Endothelial cell of umbilical vein (primary cell): ENCODE results near the gene GRIN3A. TPM values are rescaled to one million over a fixed set of nuclear protein-coding genes. Genes with fewer than 3 reads are reported as not detected.

Experiments used
- BruUV-seq: library from RNA; stranded (reverse); fragments of 400-500 nt; replicated peaks from 2 replicates; lab custom pipeline; 2021; lab: Mats Ljungman, UMichigan
- CTCF ChIA-PET: fragments of 300-600, 350-600 bp; sonication (Branson Sonifier 250); formaldehyde crosslinking; loops from one replicate; lab custom pipeline; 2021; ENCODE audit warnings: antibody characterized with exemption, inconsistent platforms; lab: Charles Lee
- POLR2A ChIA-PET: fragments of 300-600, 350-600 bp; sonication (Branson Sonifier 250); formaldehyde crosslinking; loops from one replicate; lab custom pipeline; 2021; ENCODE audit warnings: antibody characterized with exemption, inconsistent platforms; lab: Charles Lee
- DNase-seq: peaks from one replicate; pipeline ENCODE4 v3.0.0-alpha.2; 2011; ENCODE audit warnings: low read depth, low spot score
- FAIRE-seq: peaks from 2 replicates; lab custom pipeline; 2011; peaks lifted over from hg19 to GRCh38; lab: Jason Lieb, UNC
- H2AFZ ChIP-seq: 2 replicates; pipeline ENCODE4 v1.6.0; 2012; ENCODE audit warnings: low read depth, low read length, control low read depth, inconsistent platforms
- H3K27ac ChIP-seq: 2 replicates; pipeline ENCODE4 v1.5.1; 2011; ENCODE audit warnings: low read depth, mild to moderate bottlenecking, control low read depth, low read length, moderate library complexity; ENCODE audit not compliant: insufficient read depth
- H3K27me3 ChIP-seq, 2 experiments: 2 replicates each; pipeline versions ENCODE4 v1.6.0 to v1.6.1; 2011; ENCODE audit warnings: low read length in 2 of 2, mixed read lengths in 1 of 2; ENCODE audit not compliant: control insufficient read depth in 2 of 2, insufficient read depth in 2 of 2
- H3K36me3 ChIP-seq, 2 experiments: 2 replicates in 1 of 2; 3 replicates in 1 of 2; pipeline ENCODE4 v1.5.1; 2011; ENCODE audit warnings: low read length in 2 of 2, mild to moderate bottlenecking in 1 of 2, moderate library complexity in 1 of 2; ENCODE audit not compliant: control insufficient read depth in 2 of 2, insufficient read depth in 2 of 2; ENCODE audit errors: extremely low read depth in 1 of 2
- H3K4me1 ChIP-seq: 3 replicates; pipeline ENCODE4 v1.5.1; 2011; ENCODE audit warnings: mild to moderate bottlenecking, low read length; ENCODE audit not compliant: control insufficient read depth, insufficient read depth; ENCODE audit errors: extremely low read depth
- H3K4me2 ChIP-seq: 2 replicates; pipeline ENCODE4 v1.6.1; 2011; ENCODE audit warnings: low read length, control low read depth, mixed read lengths; ENCODE audit not compliant: insufficient read depth
- H3K4me3 ChIP-seq, 3 experiments: fragments of 200-600 bp in 1 of 3; sonication (generic), shearing (Covaris generic) in 1 of 3; replicated peaks in 1 of 3; 2 replicates each; pipeline ENCODE4 v1.5.1; 2011 to 2016; ENCODE audit warnings: control low read depth in 3 of 3, low read length in 3 of 3, mild to moderate bottlenecking in 2 of 3, inconsistent platforms in 1 of 3, low read depth in 1 of 3, moderate library complexity in 1 of 3; ENCODE audit not compliant: insufficient read depth in 1 of 3
- H3K79me2 ChIP-seq: 2 replicates; pipeline ENCODE4 v1.6.0; 2012; ENCODE audit warnings: low read length, inconsistent platforms; ENCODE audit not compliant: control insufficient read depth, insufficient read depth
- H3K9ac ChIP-seq: replicated peaks from 2 replicates; pipeline ENCODE3; 2011; ENCODE audit warnings: low read length, control low read depth; ENCODE audit not compliant: insufficient read depth; ENCODE audit errors: extremely low read depth
- H3K9me1 ChIP-seq: replicated peaks from 3 replicates; pipeline ENCODE4 v1.6.0; 2011; ENCODE audit warnings: mild to moderate bottlenecking, low read length; ENCODE audit not compliant: control insufficient read depth, insufficient read depth; ENCODE audit errors: extremely low read depth
- H3K9me3 ChIP-seq: replicated peaks from 2 replicates; pipeline ENCODE4 v1.5.1; 2012; ENCODE audit warnings: low read length, inconsistent platforms; ENCODE audit not compliant: control insufficient read depth, insufficient read depth
- H4K20me1 ChIP-seq: replicated peaks from 2 replicates; pipeline ENCODE3; 2011; ENCODE audit warnings: mild to moderate bottlenecking, low read length; ENCODE audit not compliant: control insufficient read depth, insufficient read depth; ENCODE audit errors: extremely low read depth
- CTCF ChIP-seq, 2 donors: IDR thresholded peaks; 1 replicate in 1 of 2; 2 replicates in 1 of 2; pipeline ENCODE4 v1.5.1; 2011; ENCODE audit warnings: low read length in 2 of 2, mild to moderate bottlenecking in 2 of 2, moderate library complexity in 2 of 2, control low read depth in 1 of 2, inconsistent platforms in 1 of 2, low read depth in 1 of 2; ENCODE audit not compliant: insufficient read depth in 1 of 2; ENCODE audit errors: extremely low read depth in 1 of 2
- EZH2 ChIP-seq: IDR thresholded peaks from 2 replicates; pipeline ENCODE4 v1.6.1; 2012; ENCODE audit warnings: borderline replicate concordance, low read depth, mild to moderate bottlenecking, moderate library complexity, low read length, inconsistent platforms; ENCODE audit not compliant: severe bottlenecking
- FOS ChIP-seq: IDR thresholded peaks from 2 replicates; pipeline ENCODE4 v1.6.1; 2011; ENCODE audit warnings: mild to moderate bottlenecking, low read length, moderate library complexity, borderline replicate concordance; ENCODE audit not compliant: insufficient read depth
- GATA2 ChIP-seq: IDR thresholded peaks from 2 replicates; pipeline ENCODE4 v1.7.0; 2011; ENCODE audit warnings: low read depth, mild to moderate bottlenecking, moderate library complexity, mixed read lengths, low read length; ENCODE audit not compliant: insufficient read length, insufficient read depth
- JUN ChIP-seq: IDR thresholded peaks from 2 replicates; pipeline ENCODE4 v1.6.1; 2011; ENCODE audit warnings: borderline replicate concordance, low read depth; ENCODE audit not compliant: insufficient read length, insufficient read depth
- MAX ChIP-seq: IDR thresholded peaks from 2 replicates; pipeline ENCODE4 v1.6.1; 2011; ENCODE audit not compliant: insufficient read depth, insufficient read length
- MYC ChIP-seq: IDR thresholded peaks from one replicate; pipeline ENCODE4 v1.6.1; 2011; ENCODE audit warnings: mild to moderate bottlenecking, low read depth, low read length
- POLR2A ChIP-seq: IDR thresholded peaks from 2 replicates; pipeline ENCODE4 v1.6.1; 2012; ENCODE audit warnings: low read depth, mild to moderate bottlenecking, control low read depth, low read length
- POLR2AphosphoS5 ChIP-seq: IDR thresholded peaks from 2 replicates; pipeline ENCODE4 v1.6.1; 2012; ENCODE audit warnings: low read depth, mild to moderate bottlenecking, control low read depth, low read length, moderate library complexity; ENCODE audit not compliant: insufficient read depth
- dilution Hi-C: fragments of 300-500 bp; cut with MboI; formaldehyde crosslinking; loops from one replicate; pipeline ENCODE4 v1.15.0; 2019; ENCODE audit warnings: low sequenced_read_pairs; ENCODE audit not compliant: extremely low pct_ligation_motif_present
- intact Hi-C: fragments of 100-400 bp; cut with micrococcal nuclease; formaldehyde crosslinking; loops from one replicate; pipeline ENCODE4 v1.10.0; 2022
- polyA plus RNA-seq, 4 experiments: library from polyadenylated mRNA; depleted of rRNA in 3 of 4; stranded (reverse) in 3 of 4; unstranded in 1 of 4; fragments of >200 nt; gene quantifications; 2 replicates each; pipeline versions ENCODE4 v1.2.1 to v1.2.3, GENCODE V29; 2011 to 2012; ENCODE audit warnings: missing spikeins in 1 of 4
- total RNA-seq: library from RNA; stranded (reverse); gene quantifications from 2 replicates; pipeline ENCODE4 v1.2.3, GENCODE V29; 2021

GRIN3A gene
- total and polyA plus RNA-seq, 2 donors (not counting 3 experiments of a cell fraction or from before 2014, with no cell fraction given), result not detected

- H4K20me1 ChIP-seq, result no peaks in the 10 kb centered on the region
- POLR2A ChIA-PET, result no interaction called here
- H3K9me3 ChIP-seq, result no peaks in the 10 kb centered on the region
- no peak overlapping the region for H3K27ac ChIP-seq
- dilution Hi-C loops, result no loop called here
- CTCF ChIA-PET, result no interaction called here
- no peak overlapping the region for H3K4me2 ChIP-seq
- H3K4me1 ChIP-seq, result no peaks in the 10 kb centered on the region
- no peak for TF ChIP-seq GATA2
- no peak for TF ChIP-seq CTCF (IDR thresholded peaks at IDR 0.05; ENCODE audit: extremely low read depth in 1 of 2, insufficient read depth in 1 of 2, low read depth in 1 of 2, low read length in 2 of 2)
- no peak for TF ChIP-seq FOS
- TF ChIP-seq MYC, result no peak
- TF ChIP-seq POLR2AphosphoS5, result no peak
- no peak for TF ChIP-seq MAX
- no peak for TF ChIP-seq EZH2
- TF ChIP-seq JUN, result no peak
- TF ChIP-seq POLR2A, result no peak
- no peaks in the 10 kb centered on the region for H3K36me3 ChIP-seq
- H2AFZ ChIP-seq, result no peak overlapping the region
- DNase-seq (no peak), FAIRE-seq (no peak)
- H3K79me2 ChIP-seq, result no peaks in the 10 kb centered on the region
- intact Hi-C loops, result no loop called here
- no peaks in the 10 kb centered on the region for H3K9me1 ChIP-seq
- no peak overlapping the region for H3K9ac ChIP-seq
- H3K27me3 ChIP-seq, result peaks cover 1 to 8% of the 10 kb centered on the region in 2 experiments
- H3K4me3 ChIP-seq, result no peak overlapping the region
- no TSS peak for BruUV-seq
Measured at GRCh38 chr9:101736717-101737116, 1.7 kb downstream of the GRIN3A start.
